OCI-LY3 (cell line): ENCODE measurements around the gene KRTAP19-6.

Experiments
- H2AFZ ChIP-seq: fragments of 200-600, 300-600 bp; shearing (Covaris generic); 2 replicates; pipeline ENCODE4 v1.6.0; 2014; ENCODE audit warnings: antibody characterized with exemption, low read depth, low read length
- H3K27ac ChIP-seq: fragments of 200-600, 300-600 bp; sonication (generic); 2 replicates; pipeline ENCODE4 v1.5.1; 2014; ENCODE audit warnings: mild to moderate bottlenecking, low read length, moderate library complexity, mixed read lengths
- H3K27me3 ChIP-seq: fragments of 200-600, 300-600 bp; sonication (generic); 2 replicates; pipeline ENCODE4 v1.6.1; 2014; ENCODE audit warnings: low read depth, low read length, mixed read lengths
- H3K36me3 ChIP-seq: fragments of 200-600, 300-600 bp; sonication (generic); replicated peaks from 2 replicates; pipeline ENCODE3; 2014; ENCODE audit warnings: low read depth, low read length, mixed read lengths
- H3K4me1 ChIP-seq: fragments of 300-600, 200-600 bp; sonication (generic); 2 replicates; pipeline ENCODE4 v1.6.1; 2014; ENCODE audit warnings: low read length, mixed read lengths
- H3K4me2 ChIP-seq: fragments of 200-600, 300-600 bp; sonication (generic); 2 replicates; pipeline ENCODE4 v1.6.1; 2014; ENCODE audit warnings: low read length, mixed read lengths
- H3K4me3 ChIP-seq: fragments of 300-600, 200-600 bp; sonication (generic); 2 replicates; pipeline ENCODE4 v1.5.1; 2014; ENCODE audit warnings: antibody characterized with exemption, mild to moderate bottlenecking, low read length, moderate library complexity
- H3K79me2 ChIP-seq: fragments of 300-600, 200-600 bp; shearing (Covaris generic); 2 replicates; pipeline ENCODE4 v1.6.1; 2014; ENCODE audit warnings: mild to moderate bottlenecking, low read length, mixed read lengths
- H3K9ac ChIP-seq: fragments of 300-600, 200-600 bp; shearing (Covaris generic); 2 replicates; pipeline ENCODE4 v1.6.0; 2014; ENCODE audit warnings: mild to moderate bottlenecking, low read length, moderate library complexity
- H3K9me3 ChIP-seq: fragments of 200-600, 300-600 bp; shearing (Covaris generic); 2 replicates; pipeline ENCODE4 v1.6.1; 2014; ENCODE audit warnings: low read length, mixed read lengths; ENCODE audit not compliant: insufficient read depth
- H4K20me1 ChIP-seq: fragments of 200-600, 300-600 bp; sonication (generic); 2 replicates; pipeline ENCODE4 v1.6.1; 2016; ENCODE audit warnings: low read length, mixed read lengths; ENCODE audit not compliant: insufficient read depth
- CTCF ChIP-seq: fragments of 200-600, 300-600 bp; sonication (generic); IDR thresholded peaks from 2 replicates; pipeline ENCODE4 v1.5.1; 2014; ENCODE audit warnings: antibody characterized with exemption, low read length, low read depth
- EZH2phosphoT487 ChIP-seq: fragments of 200-600 bp; shearing (Covaris generic); IDR thresholded peaks from 2 replicates; pipeline ENCODE4 v1.6.1; 2018; ENCODE audit warnings: antibody characterized with exemption, mixed run types, low read depth

KRTAP19-6 gene

DNA sequence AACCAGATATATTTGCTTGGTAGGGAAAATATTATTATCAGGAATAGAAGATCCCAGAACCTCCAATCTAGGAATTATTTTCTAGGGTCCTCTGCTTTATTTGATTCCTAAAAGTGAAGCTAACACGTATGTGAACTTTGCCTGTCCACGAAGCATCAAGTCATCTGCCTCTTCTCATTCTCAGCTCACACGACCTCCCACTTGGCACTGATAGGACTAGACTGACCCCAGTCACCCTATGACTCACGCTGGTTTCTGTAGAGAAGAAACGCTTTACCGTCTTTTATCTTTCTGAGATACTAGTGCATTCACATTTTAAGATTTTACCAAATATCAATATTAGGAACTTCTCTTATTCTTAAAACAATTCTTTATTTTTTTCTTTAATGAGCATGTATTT, 21.4 kb upstream of the KRTAP19-6 start:
- H3K9me3 ChIP-seq, result no peaks in the 10 kb centered on the region
- no peak overlapping the region for H3K27ac ChIP-seq
- H3K4me1 ChIP-seq, result no peaks in the 10 kb centered on the region
- TF ChIP-seq EZH2phosphoT487 (no peak), CTCF (no peak)
- no peaks in the 10 kb centered on the region for H3K79me2 ChIP-seq
- H3K4me3 ChIP-seq, result no peak overlapping the region
- H2AFZ ChIP-seq, result no peak overlapping the region
- no peak overlapping the region for H3K9ac ChIP-seq
- no peak overlapping the region for H3K4me2 ChIP-seq
- H4K20me1 ChIP-seq, result no peaks in the 10 kb centered on the region
- H3K27me3 ChIP-seq, result no peaks in the 10 kb centered on the region
- H3K36me3 ChIP-seq, result no peaks in the 10 kb centered on the region

- Histone ChIP-seq H3K9ac (no peak overlapping the region), H3K4me3 (no peak overlapping the region), H3K36me3 (no peaks in the 10 kb centered on the region), H2AFZ (no peak overlapping the region), H4K20me1 (no peaks in the 10 kb centered on the region), H3K4me2 (no peak overlapping the region), H3K27ac (no peak overlapping the region), H3K27me3 (no peaks in the 10 kb centered on the region), H3K9me3 (no peaks in the 10 kb centered on the region), H3K79me2 (no peaks in the 10 kb centered on the region), H3K4me1 (no peaks in the 10 kb centered on the region)
- TF ChIP-seq CTCF, result no peak
- TF ChIP-seq EZH2phosphoT487, result no peak
Observed at GRCh38 chr21:30561957-30562356, 20.3 kb upstream of the KRTAP19-6 start.

DNA sequence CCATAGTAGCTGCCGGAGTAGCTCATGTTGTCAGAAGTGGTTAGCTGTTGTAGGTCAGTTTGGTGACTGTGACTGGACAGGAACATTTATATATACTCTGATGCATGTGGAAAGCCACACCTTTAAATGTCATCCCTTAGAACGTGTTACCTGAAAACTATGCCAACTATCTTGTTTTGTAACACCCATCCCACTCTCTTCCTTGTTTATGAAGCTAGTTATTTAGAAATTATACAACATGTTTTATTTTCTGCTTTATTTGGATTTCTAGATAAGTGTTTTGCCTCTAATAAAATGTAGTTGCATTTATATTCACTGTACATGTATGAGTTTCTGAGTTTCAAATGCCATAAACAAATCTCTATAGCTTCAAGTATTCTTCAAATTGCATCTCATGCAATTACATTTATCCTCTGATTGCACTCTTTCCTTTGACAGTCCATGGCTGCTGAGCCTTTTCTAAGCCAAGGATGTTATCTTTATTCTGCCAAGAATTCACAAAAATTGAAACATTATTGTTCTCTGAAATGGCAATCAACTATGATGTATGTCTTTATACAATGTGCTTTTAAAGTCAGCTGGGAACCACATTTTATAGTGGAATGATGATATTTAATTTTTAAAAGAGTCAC, 19.7 kb upstream of the KRTAP19-6 start, which contains the start of gene KRTAP19-7:
KRTAP19-7 (minus strand) TSS at position 51 of the 632 bp plus-strand sequence; CDS start at position 26, 25 bp downstream.
- no peaks in the 10 kb centered on the region for H3K27me3 ChIP-seq
- H3K9me3 ChIP-seq, result no peaks in the 10 kb centered on the region

GRCh38 chr21:30555095-30555494, 13.4 kb upstream of the KRTAP19-6 start:
- no peaks in the 10 kb centered on the region for H3K79me2 ChIP-seq
- H3K4me2 ChIP-seq, result no peak overlapping the region
- no peak overlapping the region for H3K9ac ChIP-seq
- H3K27me3 ChIP-seq, result no peaks in the 10 kb centered on the region
- no peaks in the 10 kb centered on the region; the same call in 1 of the 2 replicates for H3K4me1 ChIP-seq
- H2AFZ ChIP-seq, result no peak overlapping the region
- no peaks in the 10 kb centered on the region for H4K20me1 ChIP-seq
- H3K4me3 ChIP-seq, result no peak overlapping the region
- 0 out of 2 replicates have a peak, but pooled peaks cover 10% of the 10 kb centered on the region for H3K9me3 ChIP-seq
- TF ChIP-seq EZH2phosphoT487, result no peak
- TF ChIP-seq CTCF, result no peak
- no peaks in the 10 kb centered on the region for H3K36me3 ChIP-seq
- no peak overlapping the region for H3K27ac ChIP-seq

More for the DNA sequence above, 19.7 kb upstream of the KRTAP19-6 start, which contains the start of gene KRTAP19-7:
- H3K36me3 ChIP-seq, result no peaks in the 10 kb centered on the region
- H2AFZ ChIP-seq, result no peak within 1 kb of the TSS
- no peak within 1 kb of the TSS for H3K4me3 ChIP-seq
- no peak within 1 kb of the TSS for H3K4me2 ChIP-seq
- H3K4me1 ChIP-seq, result no peaks in the 10 kb centered on the region
- TF ChIP-seq CTCF (no peak), EZH2phosphoT487 (no peak)
- H4K20me1 ChIP-seq, result no peaks in the 10 kb centered on the region
- no peak within 1 kb of the TSS for H3K9ac ChIP-seq
- H3K27ac ChIP-seq, result no peak within 1 kb of the TSS
- H3K79me2 ChIP-seq, result no peaks in the 10 kb centered on the region
